Rectal smooth muscle tissue (tissue), 1 donor: ENCODE results near the gene SRSF9.
A peak's percentile ranks its signal among the peaks of the same experiment; 100 is the strongest.
"Not testable (repeated sequence)": the region's sequence is repeated elsewhere in the genome, so short reads cannot be mapped to it uniquely, and the experiment has no call there.

Source experiments
- H3K27ac ChIP-seq: one replicate; pipeline ENCODE4 v1.7.0; 2013; ENCODE audit warnings: low read depth, low read length, inconsistent platforms
- H3K27me3 ChIP-seq: one replicate; pipeline ENCODE4 v1.7.0; 2013; ENCODE audit warnings: low read length; ENCODE audit not compliant: control insufficient read depth, insufficient read depth
- H3K36me3 ChIP-seq: one replicate; pipeline ENCODE4 v1.7.0; 2013; ENCODE audit warnings: low read length; ENCODE audit not compliant: control insufficient read depth, insufficient read depth
- H3K4me1 ChIP-seq: one replicate; pipeline ENCODE4 v1.7.0; 2013; ENCODE audit warnings: low read length; ENCODE audit not compliant: control insufficient read depth, insufficient read depth
- H3K4me3 ChIP-seq: one replicate; pipeline ENCODE4 v1.7.0; 2013; ENCODE audit warnings: low read length
- H3K9ac ChIP-seq: one replicate; pipeline ENCODE4 v1.7.0; 2013; ENCODE audit warnings: low read length

The SRSF9 gene

DNA sequence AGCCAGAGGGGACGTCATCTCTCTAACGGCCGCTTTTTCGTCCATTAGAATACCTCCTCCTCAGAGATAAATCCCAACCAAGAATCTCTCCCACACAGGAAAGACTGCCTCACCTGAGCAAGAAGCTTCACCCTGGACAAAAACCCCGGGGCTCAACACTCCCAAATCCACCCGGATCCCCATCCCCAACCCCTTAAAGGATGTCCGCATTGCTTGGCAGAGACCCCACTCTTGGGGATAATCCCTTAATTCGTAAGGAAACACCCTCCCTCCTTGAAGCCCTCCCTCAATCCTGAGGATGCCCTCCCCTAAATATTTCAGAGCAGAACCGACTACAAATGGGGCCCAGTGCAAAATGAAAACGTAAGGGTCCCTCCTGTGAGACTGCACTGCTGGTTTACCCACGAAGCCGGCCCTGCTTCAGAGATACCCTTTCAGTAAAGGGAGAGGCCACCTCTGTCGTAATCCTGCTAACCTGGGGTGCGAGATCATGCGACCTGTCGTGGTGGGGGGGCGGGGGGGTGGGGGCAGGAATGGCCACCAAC lies 25.7 kb upstream of the SRSF9 start:
- peaks cover 6% of the 10 kb centered on the region for H3K36me3 ChIP-seq
- H3K4me3 ChIP-seq: peak overlapping the region; percentile 70
- peaks cover 6% of the 10 kb centered on the region for H3K4me1 ChIP-seq
- peak overlapping the region; percentile 90 for H3K27ac ChIP-seq
- H3K9ac ChIP-seq: no peak overlapping the region
- no peaks in the 10 kb centered on the region for H3K27me3 ChIP-seq

DNA sequence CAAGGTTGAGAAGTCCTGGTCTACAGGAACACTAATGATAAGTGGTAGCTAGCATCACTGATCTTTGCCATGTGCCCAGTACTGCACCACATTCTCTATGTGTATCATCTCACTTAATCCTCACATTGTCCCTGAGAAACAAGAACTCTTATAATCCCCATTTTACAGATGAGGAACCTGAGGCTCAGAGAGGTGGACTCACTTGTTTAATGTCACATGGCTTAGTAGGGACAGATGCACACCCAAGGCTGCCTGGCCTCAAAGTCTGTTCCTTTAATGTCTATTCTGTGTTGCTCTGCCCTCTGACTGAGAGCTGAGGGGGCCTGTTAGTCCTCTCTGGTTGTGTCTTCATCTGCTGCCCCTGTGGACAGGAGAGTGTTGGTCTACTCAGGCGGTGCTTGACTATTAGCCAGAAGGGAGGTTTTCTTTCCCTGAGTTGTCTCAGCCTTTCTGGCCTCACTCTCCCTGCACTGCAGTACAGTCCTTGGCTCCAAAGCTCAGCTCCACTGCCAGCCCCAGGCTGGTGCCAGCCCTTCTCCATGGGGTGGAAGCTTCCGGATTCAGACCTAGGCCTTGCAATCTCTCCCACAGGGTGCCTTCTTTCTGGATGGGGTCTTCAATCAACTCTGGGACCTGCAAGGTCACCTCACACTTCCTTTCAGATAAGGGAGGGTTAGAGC lies 21.4 kb upstream of the SRSF9 start:
- no peak overlapping the region for H3K27ac ChIP-seq
- no peaks in the 10 kb centered on the region for H3K4me1 ChIP-seq
- no peaks in the 10 kb centered on the region for H3K27me3 ChIP-seq
- no peak overlapping the region for H3K4me3 ChIP-seq
- no peaks in the 10 kb centered on the region for H3K36me3 ChIP-seq
- H3K9ac ChIP-seq: no peak overlapping the region

DNA sequence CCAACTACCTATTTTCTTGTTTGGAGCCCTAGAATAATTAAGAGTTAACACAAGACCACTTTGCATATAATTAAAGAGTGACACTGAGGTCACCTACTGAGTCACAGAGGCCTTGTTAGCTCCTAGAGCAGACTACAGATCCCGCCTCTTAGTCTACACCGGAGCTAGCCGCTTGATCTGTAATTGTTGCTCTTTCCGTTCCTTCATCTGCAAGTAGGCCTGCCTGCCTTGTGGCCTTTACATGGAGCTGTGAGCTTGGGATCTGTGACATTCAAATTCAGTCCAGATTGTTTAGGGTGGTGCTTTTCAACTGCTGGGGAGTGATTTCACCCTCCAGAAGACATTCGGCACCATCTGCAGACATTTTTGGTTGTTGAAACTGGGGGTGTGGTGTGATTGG lies 20.8 kb upstream of the SRSF9 start:
- Histone ChIP-seq H3K9ac (no peak overlapping the region), H3K27ac (no peak overlapping the region), H3K36me3 (no peaks in the 10 kb centered on the region)

DNA sequence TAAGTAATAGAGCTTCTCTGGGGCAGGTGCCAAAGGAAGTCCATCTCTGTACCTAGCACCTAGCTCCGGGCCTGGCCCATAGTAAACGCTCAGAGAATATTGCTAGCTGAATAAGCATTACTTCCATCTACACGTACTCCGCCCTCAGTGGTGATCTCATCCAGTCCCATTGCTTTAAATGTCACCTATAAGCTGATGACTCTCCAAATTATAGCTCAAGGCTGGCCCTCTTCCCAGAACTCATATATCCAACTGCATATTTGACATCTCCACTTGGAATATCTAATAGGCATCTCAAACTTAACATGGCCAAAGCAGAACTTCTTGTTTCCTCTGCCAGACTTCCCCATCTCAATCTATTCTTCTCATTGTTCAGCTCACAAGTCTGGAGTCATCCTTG lies 19.5 kb upstream of the SRSF9 start:
- H3K27me3 ChIP-seq: no peaks in the 10 kb centered on the region
- no peaks in the 10 kb centered on the region for H3K36me3 ChIP-seq
- no peak overlapping the region for H3K27ac ChIP-seq
- H3K4me3 ChIP-seq: no peak overlapping the region
- H3K4me1 ChIP-seq: no peaks in the 10 kb centered on the region
- H3K9ac ChIP-seq: no peak overlapping the region

More for the DNA sequence above, 20.8 kb upstream of the SRSF9 start:
- Histone ChIP-seq H3K4me1 (no peaks in the 10 kb centered on the region), H3K27me3 (no peaks in the 10 kb centered on the region), H3K4me3 (no peak overlapping the region)

DNA sequence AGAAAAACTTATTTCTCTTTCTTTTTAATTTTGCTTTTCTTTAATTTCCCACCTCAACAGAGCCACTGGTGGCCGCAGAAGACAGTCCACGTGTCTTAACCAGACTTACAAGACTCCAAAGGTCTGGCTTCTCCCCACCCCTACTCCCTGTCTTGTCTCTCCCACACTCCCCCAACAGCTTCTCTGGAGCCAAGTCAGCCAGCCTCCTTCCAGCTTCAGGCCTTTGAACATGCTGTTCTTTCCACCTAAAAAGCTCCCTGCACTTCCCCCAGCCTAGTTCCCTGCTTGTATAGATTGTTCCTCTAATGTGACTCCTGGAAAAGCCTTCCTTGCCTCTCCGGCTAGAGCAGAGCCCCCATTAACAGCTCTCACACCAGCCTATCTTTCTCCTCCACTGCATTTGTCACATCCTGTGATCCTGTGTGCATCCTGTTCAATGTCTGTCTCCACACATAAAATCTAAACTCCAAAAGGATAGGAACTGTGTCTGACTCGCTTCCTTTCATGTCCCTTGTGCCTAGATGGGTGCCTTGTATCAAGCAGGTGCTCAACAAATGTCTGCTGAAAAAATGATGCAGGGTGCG lies 18.6 kb upstream of the SRSF9 start:
- no peaks in the 10 kb centered on the region for H3K4me1 ChIP-seq
- H3K27ac ChIP-seq: no peak overlapping the region
- H3K27me3 ChIP-seq: no peaks in the 10 kb centered on the region
- H3K36me3 ChIP-seq: no peaks in the 10 kb centered on the region
- no peak overlapping the region for H3K4me3 ChIP-seq
- H3K9ac ChIP-seq: no peak overlapping the region

DNA sequence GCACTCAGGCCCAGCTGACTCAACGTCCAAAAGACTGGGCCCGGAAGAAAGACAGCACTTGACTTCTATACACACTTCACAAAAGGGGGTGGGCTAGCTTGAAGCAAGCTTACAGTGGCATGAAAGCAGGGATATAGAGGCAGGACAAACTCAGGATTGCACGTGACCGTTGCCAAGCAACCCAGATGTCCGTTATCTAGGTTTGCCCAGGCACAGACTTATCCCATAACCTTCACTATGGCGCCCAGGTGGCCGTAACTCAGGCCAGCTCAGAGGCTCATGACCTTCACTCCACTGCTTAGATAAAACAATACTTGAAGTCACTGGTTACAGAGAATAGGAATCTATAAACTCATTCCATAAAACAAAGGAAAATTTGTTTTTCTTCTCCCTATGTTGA lies 18.0 kb upstream of the SRSF9 start:
- not testable (repeated sequence) for H3K27me3 ChIP-seq, H3K27ac ChIP-seq, H3K9ac ChIP-seq, H3K36me3 ChIP-seq, H3K4me1 ChIP-seq, H3K4me3 ChIP-seq

DNA sequence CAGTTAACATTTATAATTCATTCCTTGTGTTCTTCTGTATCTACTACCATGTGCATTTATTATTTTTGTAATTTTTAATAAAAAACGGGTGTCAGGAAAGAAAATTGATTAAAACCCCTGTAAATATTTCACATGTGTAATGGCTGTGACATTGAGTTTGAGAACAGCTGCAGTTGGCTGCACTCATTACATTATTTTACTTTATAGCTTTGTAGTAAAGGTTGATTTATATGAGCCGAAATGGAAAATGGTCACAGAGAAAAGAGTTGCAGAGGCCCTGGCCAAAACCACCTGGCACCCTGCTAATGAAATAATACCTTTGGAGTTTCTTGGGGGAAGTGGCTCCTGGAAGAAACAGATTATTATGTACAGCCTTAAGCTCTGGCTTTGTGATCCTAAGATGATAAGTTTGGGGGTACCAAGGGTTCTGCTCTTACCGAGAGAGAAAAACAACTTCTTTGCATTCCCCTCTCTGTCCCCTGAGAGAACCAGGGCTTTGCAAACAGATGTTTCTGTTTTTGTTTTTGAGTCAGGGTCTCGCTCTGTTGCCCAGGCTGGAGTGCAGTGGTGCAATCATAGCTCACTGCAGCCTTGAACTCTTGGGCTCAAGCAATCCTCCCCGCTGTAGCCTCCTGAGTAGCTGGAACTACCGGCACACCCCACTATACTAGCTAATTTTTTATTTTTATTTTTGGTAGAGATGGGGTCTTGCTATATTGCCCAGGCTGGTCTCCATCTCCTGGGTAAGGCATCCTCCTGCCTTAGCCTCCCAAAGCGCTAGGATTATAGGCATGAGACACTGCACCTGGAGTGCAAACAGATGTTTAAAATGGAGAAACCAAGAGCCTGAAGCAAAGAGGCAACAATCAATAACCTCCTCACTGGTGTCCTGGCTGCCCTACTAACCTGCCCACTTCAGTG lies 16.7 kb upstream of the SRSF9 start:
- Histone ChIP-seq H3K4me1 (no peaks in the 10 kb centered on the region), H3K4me3 (no peak overlapping the region), H3K27me3 (no peaks in the 10 kb centered on the region), H3K9ac (no peak overlapping the region), H3K27ac (no peak overlapping the region), H3K36me3 (no peaks in the 10 kb centered on the region)

DNA sequence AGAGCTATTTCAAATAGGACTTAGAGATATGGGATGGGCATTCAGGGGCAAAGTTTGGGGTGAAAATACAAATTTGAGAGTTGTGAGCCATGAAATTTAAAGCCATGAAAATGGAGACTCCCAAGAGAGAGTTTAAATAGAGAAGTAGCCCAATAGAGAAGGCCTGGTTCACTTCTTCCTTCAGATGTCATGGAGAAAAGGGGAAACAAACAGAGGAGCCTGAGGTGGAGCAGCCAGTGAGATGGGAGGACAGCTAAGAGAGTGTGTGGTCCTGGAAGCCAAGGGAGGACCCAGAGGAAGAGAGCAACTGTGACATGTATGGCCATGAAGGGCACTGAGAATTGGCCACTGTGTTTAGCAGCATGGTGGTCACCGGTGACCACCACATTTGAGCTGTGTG lies 14.1 kb upstream of the SRSF9 start:
- H3K27ac ChIP-seq: no peak overlapping the region
- no peak overlapping the region for H3K9ac ChIP-seq
- no peaks in the 10 kb centered on the region for H3K27me3 ChIP-seq
- H3K4me1 ChIP-seq: no peaks in the 10 kb centered on the region
- no peaks in the 10 kb centered on the region for H3K36me3 ChIP-seq
- H3K4me3 ChIP-seq: no peak overlapping the region

DNA sequence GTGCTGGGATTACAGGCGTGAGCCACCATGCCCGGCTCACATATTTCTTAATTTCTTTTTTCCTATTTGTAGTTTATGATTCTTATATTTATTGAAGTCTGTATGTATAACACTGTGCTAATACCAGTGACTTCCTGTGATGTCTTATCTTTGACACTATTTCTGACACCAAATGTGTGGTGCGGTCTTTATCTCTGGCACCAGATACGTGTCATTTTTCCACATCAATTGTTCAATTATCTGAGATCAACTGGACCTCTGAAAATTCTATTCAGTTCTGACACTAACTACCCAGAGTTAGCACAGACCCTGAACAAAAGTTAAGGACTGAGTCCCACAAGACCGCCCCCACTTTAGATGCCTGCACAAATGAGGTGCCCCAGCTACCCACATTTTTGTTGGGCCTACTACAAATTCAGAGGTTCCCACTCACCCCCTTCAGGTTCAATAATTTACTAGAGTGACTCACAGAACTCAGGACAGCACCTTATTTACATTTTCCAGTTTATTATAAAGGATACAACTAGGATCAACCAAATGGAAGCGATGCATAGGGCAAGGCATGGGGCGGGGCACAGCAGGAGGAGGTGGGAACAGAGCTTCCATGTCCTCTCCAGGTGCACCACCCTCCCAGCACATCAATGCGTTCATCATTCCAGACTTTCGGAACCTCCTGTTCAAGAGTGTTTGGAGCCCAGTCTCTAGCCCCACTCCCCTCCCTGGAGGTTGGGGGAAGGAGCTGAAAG lies 11.6 kb upstream of the SRSF9 start:
- Histone ChIP-seq H3K27ac (no peak overlapping the region), H3K9ac (no peak overlapping the region)

DNA sequence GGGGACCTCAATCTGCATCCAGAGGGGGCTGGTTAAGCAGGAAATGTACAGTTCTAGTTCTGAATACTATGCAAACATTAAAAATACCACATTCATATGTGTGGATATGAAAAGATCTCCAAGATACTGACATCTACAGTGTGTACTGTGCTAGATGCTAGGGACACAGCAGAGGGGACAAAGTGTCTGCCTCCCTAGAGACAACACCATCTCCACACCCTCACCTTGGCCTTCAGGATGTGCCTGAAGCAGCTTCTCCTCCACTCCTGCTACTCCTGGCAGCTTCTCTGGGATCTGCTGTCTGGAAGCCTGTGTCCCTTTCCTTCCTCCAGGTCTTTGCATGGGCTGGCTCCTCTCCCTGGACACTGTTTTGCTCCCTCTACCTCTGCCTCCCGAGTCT lies 10.7 kb upstream of the SRSF9 start:
- H3K9ac ChIP-seq: no peak overlapping the region
- H3K27me3 ChIP-seq: no peaks in the 10 kb centered on the region
- H3K4me3 ChIP-seq: no peak overlapping the region
- H3K4me1 ChIP-seq: no peaks in the 10 kb centered on the region
- H3K36me3 ChIP-seq: no peaks in the 10 kb centered on the region
- H3K27ac ChIP-seq: no peak overlapping the region

More for the DNA sequence above, 11.6 kb upstream of the SRSF9 start:
- H3K4me3 ChIP-seq: no peak overlapping the region
- no peaks in the 10 kb centered on the region for H3K36me3 ChIP-seq
- no peaks in the 10 kb centered on the region for H3K27me3 ChIP-seq
- H3K4me1 ChIP-seq: no peaks in the 10 kb centered on the region

DNA sequence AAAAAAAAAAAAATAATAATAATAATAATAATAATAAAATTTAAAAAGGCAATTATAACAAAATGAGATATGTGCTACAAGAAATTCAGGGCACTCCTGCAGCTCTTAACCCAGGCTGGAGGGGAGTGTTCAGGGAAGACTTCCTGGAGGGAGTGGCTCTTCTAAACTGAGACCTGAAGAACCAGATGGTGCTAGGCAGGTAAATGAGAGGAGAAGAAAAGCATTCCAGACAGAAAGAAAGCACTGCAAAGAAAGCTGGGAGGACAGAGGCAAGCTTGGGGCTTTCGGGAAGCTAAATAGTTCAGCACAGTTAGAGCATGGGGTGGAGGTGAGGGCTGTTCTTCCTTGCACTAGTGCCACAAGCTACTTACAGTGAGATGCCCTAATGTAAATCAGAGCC lies 9.9 kb upstream of the SRSF9 start:
- Histone ChIP-seq H3K27me3 (no peaks in the 10 kb centered on the region), H3K36me3 (no peaks in the 10 kb centered on the region), H3K4me3 (no peak overlapping the region), H3K4me1 (no peaks in the 10 kb centered on the region), H3K9ac (no peak overlapping the region), H3K27ac (no peak overlapping the region)

DNA sequence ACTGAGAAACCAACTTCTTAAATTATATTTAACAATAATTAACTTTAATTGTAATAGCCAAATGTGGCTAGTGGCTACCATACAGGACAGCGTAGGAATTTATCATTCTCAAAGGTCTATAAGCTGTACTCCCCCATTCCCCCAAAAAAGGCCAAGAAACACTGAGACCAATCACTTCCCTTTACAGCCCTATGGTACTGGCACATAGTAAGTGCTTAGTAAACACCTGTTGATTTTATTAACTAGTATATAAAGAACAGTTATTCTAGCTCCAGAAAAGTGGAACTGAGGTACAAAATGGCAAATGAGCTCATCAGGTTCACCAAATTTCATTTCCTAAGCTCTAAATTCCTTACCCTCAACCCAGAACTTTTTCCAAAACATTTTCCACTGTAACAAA lies 6.1 kb upstream of the SRSF9 start:
- Histone ChIP-seq H3K27me3 (no peaks in the 10 kb centered on the region), H3K9ac (no peak overlapping the region), H3K36me3 (no peaks in the 10 kb centered on the region), H3K4me1 (no peaks in the 10 kb centered on the region), H3K27ac (no peak overlapping the region), H3K4me3 (no peak overlapping the region)
